ENCODE results near the gene IGFBP3. TPM values are rescaled to one million over a fixed set of nuclear protein-coding genes. Genes with fewer than 3 reads are reported as not detected.

IGFBP3 gene
- total and polyA plus RNA-seq, 2 experiments from 2014 or later: 12.2 to 19.1 TPM

- H3K9me3 ChIP-seq (ENCODE audit: low read depth): no peaks in the 10 kb centered on the region
- peak in 1 of 2 donors; percentile 87 for DNase-seq (ENCODE audit: low read depth in 1 of 2, low spot score in 1 of 2)
- no peaks in the 10 kb centered on the region for H3K36me3 ChIP-seq
- no peaks in the 10 kb centered on the region for H3K4me1 ChIP-seq (ENCODE audit: low read depth)
- no peak overlapping the region for H3K27ac ChIP-seq
- H3K4me3 ChIP-seq: no peak overlapping the region
- TF ChIP-seq CTCF (IDR thresholded peaks at IDR 0.05; ENCODE audit: low read depth, low read length): no peak
- H3K27me3 ChIP-seq: peaks cover 14% of the 10 kb centered on the region
Measured at GRCh38 chr7:45874408-45875131, 46.5 kb downstream of the IGFBP3 start.

- no peak overlapping the region for H3K27ac ChIP-seq
- DNase-seq (ENCODE audit: low read depth in 1 of 2, low spot score in 1 of 2): no peak
- no peaks in the 10 kb centered on the region for H3K36me3 ChIP-seq
- no peaks in the 10 kb centered on the region for H3K4me1 ChIP-seq (ENCODE audit: low read depth)
- no peaks in the 10 kb centered on the region for H3K9me3 ChIP-seq (ENCODE audit: low read depth)
- peaks cover 16% of the 10 kb centered on the region for H3K27me3 ChIP-seq
- no peak overlapping the region for H3K4me3 ChIP-seq
- TF ChIP-seq CTCF (IDR thresholded peaks at IDR 0.05; ENCODE audit: low read depth, low read length): no peak
Measured at GRCh38 chr7:45873355-45873754, 47.7 kb downstream of the IGFBP3 start.

GRCh38 chr7:45873035-45873354 lies 48.1 kb downstream of the IGFBP3 start, which contains the start of gene CCDC201:
Gene CCDC201 (minus strand): TSS chr7:45873082. CDS start chr7:45873007, 75 bp downstream.
- no peak for DNase-seq (ENCODE audit: low read depth in 1 of 2, low spot score in 1 of 2)
- Histone ChIP-seq H3K27ac (no peak within 1 kb of the TSS), H3K4me3 (no peak within 1 kb of the TSS), H3K4me1 (ENCODE audit: low read depth) (no peaks in the 10 kb centered on the region), H3K36me3 (no peaks in the 10 kb centered on the region), H3K27me3 (peaks cover 16% of the 10 kb centered on the region), H3K9me3 (ENCODE audit: low read depth) (no peaks in the 10 kb centered on the region)
- TF ChIP-seq CTCF (IDR thresholded peaks at IDR 0.05; ENCODE audit: low read depth, low read length): no peak

GRCh38 chr7:45872116-45873034 lies 48.7 kb downstream of the IGFBP3 start:
- Histone ChIP-seq H3K36me3 (no peaks in the 10 kb centered on the region), H3K27me3 (peaks cover 16% of the 10 kb centered on the region), H3K9me3 (ENCODE audit: low read depth) (no peaks in the 10 kb centered on the region), H3K27ac (no peak overlapping the region), H3K4me1 (ENCODE audit: low read depth) (no peaks in the 10 kb centered on the region), H3K4me3 (no peak overlapping the region)
- peak; percentile 29 to 42 for DNase-seq (ENCODE audit: low read depth in 1 of 2, low spot score in 1 of 2)
- peak; percentile 75 for TF ChIP-seq CTCF (IDR thresholded peaks at IDR 0.05; ENCODE audit: low read depth, low read length)

- no peaks in the 10 kb centered on the region for H3K9me3 ChIP-seq (ENCODE audit: low read depth)
- H3K27me3 ChIP-seq: peaks cover 16% of the 10 kb centered on the region
- H3K36me3 ChIP-seq: no peaks in the 10 kb centered on the region
- no peak for TF ChIP-seq CTCF (IDR thresholded peaks at IDR 0.05; ENCODE audit: low read depth, low read length)
- H3K27ac ChIP-seq: no peak overlapping the region
- no peaks in the 10 kb centered on the region for H3K4me1 ChIP-seq (ENCODE audit: low read depth)
- H3K4me3 ChIP-seq: no peak overlapping the region
- DNase-seq (ENCODE audit: low read depth in 1 of 2, low spot score in 1 of 2): peak in 1 of 2 donors; percentile 46
Measured at GRCh38 chr7:45869426-45869825, 51.6 kb downstream of the IGFBP3 start.

Measured in cardiac muscle cell (in vitro differentiated cells and primary cell).